Right lobe of liver (tissue), 4 donors: ENCODE data around the gene CLIP4.

Experiments used
- CTCF ChIP-seq, 4 donors: fragments of 200-600 bp in 3 of 4; fragments of 450-650 bp in 1 of 4; IDR thresholded peaks; one replicate each; pipeline versions ENCODE4 v1.5.1 to v1.8.0; 2016 to 2022; ENCODE audit warnings: antibody characterized with exemption in 4 of 4, mild to moderate bottlenecking in 2 of 4
- POLR2A ChIP-seq: fragments of 450-650 bp; IDR thresholded peaks from one replicate; pipeline ENCODE4 v1.6.1; 2017; ENCODE audit warnings: antibody characterized with exemption, mild to moderate bottlenecking
- donor health status: DM: no; HTN: no; CAD: no.
- donor health status: DM: no; HTN: no; CAD: no.
- donor health status: DM: no; HTN: yes; CAD: no.

GRCh38 chr2:29165362-29166241 is 50.4 kb downstream of the CLIP4 start:
- TF ChIP-seq CTCF (IDR thresholded peaks at IDR 0.05) (no peak), POLR2A (no peak)
